Common myeloid progenitor, CD34-positive (primary cell): Measurements from ENCODE around the gene TOR4A.

ENCODE experiments used
- CTCF ChIA-PET: fragments of 350-600 bp; sonication (Branson Sonifier 250); formaldehyde crosslinking; loops from one replicate; lab custom pipeline; 2021; ENCODE audit warnings: antibody characterized with exemption; lab: Charles Lee
- POLR2A ChIA-PET: fragments of 350-600 bp; sonication (Branson Sonifier 250); formaldehyde crosslinking; loops from one replicate; lab custom pipeline; 2021; ENCODE audit warnings: antibody characterized with exemption; lab: Charles Lee
- DNase-seq, 3 donors: peaks; one replicate each; pipeline versions ENCODE4 v3.0.0 to v3.0.0-alpha.2; 2013
- H3K27ac ChIP-seq, 2 experiments: 1 replicate in 1 of 2; 2 replicates in 1 of 2; pipeline ENCODE4 v1.7.0; 2013; ENCODE audit warnings: inconsistent platforms in 2 of 2, low read length in 2 of 2, mild to moderate bottlenecking in 2 of 2, low read depth in 1 of 2, moderate library complexity in 1 of 2; ENCODE audit not compliant: severe bottlenecking in 2 of 2, insufficient read depth in 1 of 2, poor library complexity in 1 of 2
- H3K27me3 ChIP-seq, 5 experiments: replicated peaks in 2 of 5; 1 replicate in 3 of 5; 2 replicates in 2 of 5; pipeline versions ENCODE4 v1.6.1 to v1.7.0; 2013; ENCODE audit warnings: low read length in 4 of 5, mild to moderate bottlenecking in 2 of 5, moderate library complexity in 2 of 5, inconsistent platforms in 1 of 5; ENCODE audit not compliant: insufficient read depth in 5 of 5, control insufficient read depth in 4 of 5
- H3K36me3 ChIP-seq, 4 experiments: 1 replicate in 2 of 4; 2 replicates in 2 of 4; pipeline versions ENCODE4 v1.6.1 to v1.7.0; 2013; ENCODE audit warnings: low read length in 3 of 4, control low read depth in 1 of 4, mild to moderate bottlenecking in 1 of 4; ENCODE audit not compliant: control insufficient read depth in 4 of 4, insufficient read depth in 4 of 4
- H3K4me1 ChIP-seq, 4 experiments: 1 replicate in 3 of 4; 2 replicates in 1 of 4; pipeline versions ENCODE4 v1.6.1 to v1.7.1; 2013; ENCODE audit warnings: low read length in 3 of 4, mild to moderate bottlenecking in 3 of 4, control low read depth in 1 of 4, inconsistent platforms in 1 of 4, moderate library complexity in 1 of 4; ENCODE audit not compliant: control insufficient read depth in 4 of 4, insufficient read depth in 4 of 4; ENCODE audit errors: control extremely low read depth in 1 of 4
- H3K4me3 ChIP-seq, 7 experiments: 1 replicate in 4 of 7; 2 replicates in 3 of 7; pipeline versions ENCODE4 v1.5.1 to v1.7.0; 2013; ENCODE audit warnings: mild to moderate bottlenecking in 7 of 7, low read length in 6 of 7, moderate library complexity in 6 of 7, inconsistent platforms in 2 of 7, low read depth in 2 of 7, control low read depth in 1 of 7; ENCODE audit not compliant: insufficient read depth in 4 of 7, control insufficient read depth in 1 of 7; ENCODE audit errors: extremely low read depth in 1 of 7
- H3K9me3 ChIP-seq, 5 experiments: 1 replicate in 4 of 5; 2 replicates in 1 of 5; pipeline versions ENCODE4 v1.6.1 to v1.7.1; 2013; ENCODE audit warnings: low read length in 4 of 5, mild to moderate bottlenecking in 2 of 5, inconsistent platforms in 1 of 5, low read depth in 1 of 5, moderate library complexity in 1 of 5; ENCODE audit not compliant: control insufficient read depth in 4 of 5, insufficient read depth in 2 of 5; ENCODE audit errors: control extremely low read depth in 1 of 5
- WGBS: methylation state at CpG from one replicate; pipeline ENCODE4 v1.1.5; 2013; ENCODE audit not compliant: insufficient coverage; 5-methylcytosine and 5-hydroxymethylcytosine counted together

TOR4A gene

DNA sequence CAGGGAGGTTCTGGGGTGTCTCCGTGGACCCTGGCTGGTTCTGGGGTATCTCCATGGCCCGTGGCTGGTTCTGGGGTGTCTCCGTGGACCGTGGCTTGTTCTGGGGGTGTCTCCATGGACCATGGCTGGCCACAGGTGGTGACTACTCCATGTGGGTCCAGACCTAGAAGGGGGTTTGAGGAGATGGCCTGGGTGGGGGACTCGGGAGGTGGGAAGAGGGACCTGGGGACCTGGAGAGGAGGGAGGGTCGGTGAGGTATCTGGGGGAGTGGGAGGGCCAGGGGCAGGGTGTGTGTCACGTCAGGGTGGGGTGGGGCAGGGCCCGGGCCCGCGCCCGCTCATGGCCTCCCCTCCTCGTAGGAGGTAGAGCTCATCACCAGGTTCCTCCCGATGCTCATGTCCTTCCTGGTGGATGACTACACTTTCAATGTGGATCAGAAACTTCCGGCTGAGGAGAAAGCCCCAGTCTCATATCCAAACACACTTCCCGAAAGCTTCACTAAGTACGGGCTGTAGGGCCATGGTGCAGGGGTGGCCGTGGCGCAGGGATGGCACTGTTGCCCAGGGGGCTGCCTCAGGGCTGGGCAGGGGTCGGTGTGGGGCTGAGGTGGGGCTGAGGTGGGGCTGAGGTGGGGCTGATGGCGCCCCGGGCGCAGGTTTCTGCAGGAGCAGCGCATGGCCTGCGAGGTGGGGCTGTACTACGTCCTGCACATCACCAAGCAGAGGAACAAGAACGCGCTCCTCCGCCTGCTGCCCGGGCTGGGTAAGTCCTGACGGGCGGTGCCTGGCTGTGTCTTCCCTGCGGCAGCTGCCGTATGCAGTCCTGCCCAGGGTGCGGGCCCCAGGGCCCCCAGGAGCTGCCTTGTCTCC is 10.7 kb upstream of the TOR4A start:
- POLR2A ChIA-PET, result no interaction called here
- no peaks in the 10 kb centered on the region for H3K9me3 ChIP-seq
- no peak overlapping the region for H3K4me3 ChIP-seq
- H3K36me3 ChIP-seq, result peaks cover 5 to 59% (median 47%) of the 10 kb centered on the region in 4 experiments
- WGBS, result 92% methylated on average over 23 of the region's 34 CpGs
- no peaks in the 10 kb centered on the region for H3K27me3 ChIP-seq
- H3K27ac ChIP-seq, result no peak overlapping the region
- peaks cover 0 to 35% (median 28%) of the 10 kb centered on the region in 4 experiments for H3K4me1 ChIP-seq
- no peak for DNase-seq
- CTCF ChIA-PET, result interaction anchor here (1.1 to 2.8 kb wide), 3 partner anchors 10 to 29 kb away, joined by 3 to 12 read pairs (median 4); partner anchors contain the start of genes NELFB and TOR4A

DNA sequence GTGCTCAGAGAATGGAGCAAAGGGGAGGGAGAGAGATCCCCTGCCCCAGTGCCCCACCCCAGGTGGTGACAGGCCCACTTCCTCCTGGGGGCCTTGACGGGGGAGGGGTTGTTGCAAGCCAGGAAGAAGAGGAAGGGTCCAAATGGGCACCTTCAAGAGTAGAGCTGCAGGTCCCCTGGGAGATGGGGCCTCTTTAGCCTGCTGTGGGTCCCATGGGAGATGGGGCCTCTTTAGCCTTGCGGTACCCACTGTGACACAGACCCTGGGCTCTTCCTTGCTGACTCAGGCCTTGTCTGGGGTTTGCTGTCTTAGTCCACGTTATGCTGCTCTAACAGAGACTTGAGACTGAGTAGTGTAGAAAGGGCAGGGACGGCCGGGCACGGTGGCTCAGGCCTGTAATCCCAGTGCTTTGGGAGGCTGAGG is 9.6 kb upstream of the TOR4A start:
- no peak overlapping the region for H3K4me3 ChIP-seq
- H3K4me1 ChIP-seq, result peaks cover 0 to 40% (median 38%) of the 10 kb centered on the region in 4 experiments
- no peaks in the 10 kb centered on the region for H3K9me3 ChIP-seq
- no peak for DNase-seq
- ChIA-PET CTCF (interaction anchor here (0.7 to 2.8 kb wide), 4 partner anchors 10 to 31 kb away, joined by 3 to 12 read pairs (median 4); partner anchors contain the start of genes NELFB and TOR4A), POLR2A (no interaction called here)
- 95% methylated on average over 6 of the region's 6 CpGs for WGBS
- peaks cover 6 to 67% (median 49%) of the 10 kb centered on the region in 4 experiments for H3K36me3 ChIP-seq
- H3K27ac ChIP-seq, result no peak overlapping the region
- H3K27me3 ChIP-seq, result no peaks in the 10 kb centered on the region

GRCh38 chr9:137268538-137269201 is 8.9 kb upstream of the TOR4A start:
- Histone ChIP-seq H3K36me3 (peaks cover 7 to 66% (median 48%) of the 10 kb centered on the region in 4 experiments), H3K4me1 (peaks cover 0 to 40% (median 39%) of the 10 kb centered on the region in 4 experiments), H3K4me3 (no peak overlapping the region), H3K9me3 (no peaks in the 10 kb centered on the region), H3K27ac (no peak overlapping the region), H3K27me3 (no peaks in the 10 kb centered on the region)
- CTCF ChIA-PET, result interaction anchor here (1.0 to 1.2 kb wide), 2 partner anchors 31 to 148 kb away, joined by 3 read pairs; no protein-coding TSS in a partner anchor
- DNase-seq, result no peak
- POLR2A ChIA-PET, result no interaction called here
- WGBS, result 86% methylated on average over 19 of the region's 19 CpGs

DNA sequence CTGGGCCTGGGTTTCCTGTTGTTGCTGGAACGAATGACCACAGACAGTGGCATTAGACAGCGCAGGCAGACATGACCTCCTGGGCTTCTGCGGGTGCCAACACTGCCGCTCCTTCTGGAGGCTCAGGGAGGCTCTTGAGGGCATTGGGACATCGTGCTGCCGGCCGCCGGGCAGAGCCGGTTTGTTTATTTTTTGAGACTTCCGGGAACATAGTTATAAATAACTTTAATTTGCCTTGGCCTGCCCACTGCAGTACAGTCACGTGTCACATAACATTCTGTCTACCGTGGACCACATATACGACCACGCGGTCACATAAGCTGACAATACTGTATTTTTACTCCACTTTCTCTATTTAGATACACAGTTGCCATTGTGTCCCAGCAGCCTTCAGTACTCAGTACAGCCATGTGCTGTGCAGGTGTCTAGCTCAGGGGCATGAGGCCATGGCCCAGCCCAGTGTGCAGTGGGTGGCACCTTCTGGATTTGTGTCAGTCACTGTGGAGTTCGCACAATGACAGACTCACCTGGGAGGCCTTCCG is 8.2 kb upstream of the TOR4A start:
- CTCF ChIA-PET, result interaction anchor here (0.9 to 1.0 kb wide), 2 partner anchors 13 to 149 kb away, joined by 3 read pairs; no protein-coding TSS in a partner anchor

DNA sequence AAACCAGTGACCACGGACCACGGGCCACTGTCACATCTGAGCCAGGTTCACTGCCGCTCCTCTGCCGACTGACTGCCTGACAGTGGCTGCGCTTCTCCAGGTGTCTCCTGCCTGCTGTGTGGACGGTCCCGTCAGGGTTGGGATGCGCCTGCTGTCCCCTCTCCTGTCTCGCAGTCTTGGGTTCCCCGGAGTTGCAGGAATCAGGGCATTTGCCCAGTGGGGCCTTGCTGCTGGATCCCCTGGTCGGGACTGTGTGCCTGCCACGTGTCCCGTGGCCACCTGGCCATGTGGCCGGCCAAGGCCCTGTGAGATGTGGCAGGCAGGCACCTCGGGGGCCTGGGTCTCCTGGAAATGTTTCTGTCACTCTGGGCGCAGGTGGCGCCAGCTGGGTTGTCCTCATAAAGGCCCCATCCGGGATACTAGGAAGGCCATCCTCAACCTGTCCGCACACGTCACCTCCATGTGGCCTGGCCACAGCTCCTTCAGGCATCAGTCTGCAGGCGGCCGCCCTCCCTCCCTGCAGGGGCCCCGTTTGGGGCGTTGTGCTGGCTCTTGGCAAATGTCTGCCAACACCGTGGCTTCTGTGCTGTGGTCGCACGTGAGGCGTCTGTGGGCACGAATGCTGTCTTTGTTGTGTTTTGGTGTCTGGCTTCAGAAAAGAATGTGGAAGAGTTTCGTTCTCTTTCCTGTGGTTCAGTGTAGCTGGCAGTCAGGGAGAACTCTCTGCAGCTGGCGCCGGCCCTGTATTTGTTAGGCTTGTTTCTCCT is 6.4 kb upstream of the TOR4A start:
- ChIA-PET CTCF (interaction anchor here (1.3 to 1.5 kb wide), 3 partner anchors 9 to 15 kb away, joined by 3 to 7 read pairs (median 4); no protein-coding TSS in a partner anchor), POLR2A (interaction anchor here (0.6 kb wide), 1 partner anchor 166 kb away, joined by 3 read pairs; no protein-coding TSS in a partner anchor)
- WGBS, result 65% methylated on average over 29 of the region's 32 CpGs
- peaks cover 0 to 61% (median 52%) of the 10 kb centered on the region in 4 experiments for H3K4me1 ChIP-seq
- H3K36me3 ChIP-seq, result peaks cover 3 to 51% (median 33%) of the 10 kb centered on the region in 4 experiments
- no peak overlapping the region for H3K27ac ChIP-seq
- peak in 2 of 3 donors; percentile 76 to 81 for DNase-seq
- no peaks in the 10 kb centered on the region for H3K9me3 ChIP-seq
- peak overlapping the region in 1 of 7 experiments; percentile 5 for H3K4me3 ChIP-seq
- H3K27me3 ChIP-seq, result no peaks in the 10 kb centered on the region

More for the DNA sequence above, 8.2 kb upstream of the TOR4A start:
- DNase-seq, result no peak
- 91% methylated on average over 16 of the region's 17 CpGs for WGBS
- Histone ChIP-seq H3K4me1 (peaks cover 0 to 45% (median 39%) of the 10 kb centered on the region in 4 experiments), H3K27me3 (no peaks in the 10 kb centered on the region), H3K9me3 (no peaks in the 10 kb centered on the region), H3K4me3 (no peak overlapping the region), H3K27ac (no peak overlapping the region), H3K36me3 (peaks cover 7 to 60% (median 44%) of the 10 kb centered on the region in 4 experiments)
- POLR2A ChIA-PET, result no interaction called here

DNA sequence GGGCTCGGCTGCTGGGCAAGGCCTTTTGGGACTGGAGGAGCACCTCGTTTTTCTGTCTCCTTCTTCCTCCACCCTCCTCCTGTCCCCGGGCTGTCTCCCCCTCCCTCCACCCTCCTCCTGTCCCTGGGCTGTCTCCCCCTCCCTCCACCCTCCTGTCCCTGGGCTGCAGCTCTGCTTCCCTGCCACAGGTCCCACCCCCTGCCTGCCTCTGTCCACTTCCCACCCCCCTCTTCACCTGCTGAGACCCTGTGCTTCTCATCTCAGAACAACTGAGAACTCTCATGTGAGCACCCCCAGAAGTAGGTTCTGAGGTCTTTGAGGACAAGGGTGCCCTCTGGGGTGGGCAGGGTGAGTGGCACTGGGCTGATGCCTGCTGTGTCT is 5.8 kb upstream of the TOR4A start:
- ChIA-PET POLR2A (no interaction called here), CTCF (interaction anchor here (1.3 to 1.5 kb wide), 3 partner anchors 8 to 15 kb away, joined by 3 to 7 read pairs (median 4); no protein-coding TSS in a partner anchor)
- H3K9me3 ChIP-seq, result no peaks in the 10 kb centered on the region
- H3K4me1 ChIP-seq, result peaks cover 0 to 67% (median 58%) of the 10 kb centered on the region in 4 experiments
- no peaks in the 10 kb centered on the region for H3K27me3 ChIP-seq
- H3K36me3 ChIP-seq, result peaks cover 3 to 45% (median 28%) of the 10 kb centered on the region in 4 experiments
- H3K27ac ChIP-seq, result no peak overlapping the region
- WGBS, result 8% methylated on average over 3 of the region's 3 CpGs
- DNase-seq, result no peak
- peak overlapping the region in 1 of 7 experiments; percentile 10 for H3K4me3 ChIP-seq
